HG03558 (cell line): Measurements from ENCODE around the gene TMEM247.
A peak's percentile ranks its signal among the peaks of the same experiment; 100 is the strongest.

ENCODE experiments used
- ATAC-seq: cut with Tn5 transposase; IDR thresholded peaks from one replicate; pipeline ENCODE4 v1.9.1; 2021; ENCODE audit warnings: moderate number of reproducible peaks; ENCODE audit not compliant: unreplicated experiment; ENCODE audit errors: extremely low read depth

The TMEM247 gene

GRCh38 chr2:46486436-46486835 lies 7.1 kb downstream of the TMEM247 start:
- no peak for ATAC-seq

GRCh38 chr2:46487667-46488335 lies 8.4 kb downstream of the TMEM247 start:
- ATAC-seq, result no peak

- no peak for ATAC-seq
Observed at GRCh38 chr2:46488389-46488788, 9.0 kb downstream of the TMEM247 start.

- ATAC-seq, result no peak
Observed at GRCh38 chr2:46489423-46490174, 10.2 kb downstream of the TMEM247 start.

- ATAC-seq, result no peak
Observed at GRCh38 chr2:46490521-46491141, 11.3 kb downstream of the TMEM247 start.

GRCh38 chr2:46492301-46492700 lies 12.9 kb downstream of the TMEM247 start:
- no peak for ATAC-seq

- peak; percentile 70 for ATAC-seq
Observed at GRCh38 chr2:46493241-46493970, 14.0 kb downstream of the TMEM247 start.

- no peak for ATAC-seq
Observed at GRCh38 chr2:46493971-46494250, 14.5 kb downstream of the TMEM247 start.

GRCh38 chr2:46494596-46494995 lies 15.2 kb downstream of the TMEM247 start:
- no peak for ATAC-seq

- no peak for ATAC-seq
Observed at GRCh38 chr2:46495231-46496030, 16.1 kb downstream of the TMEM247 start.

- ATAC-seq, result no peak
Observed at GRCh38 chr2:46497766-46498165, 18.4 kb downstream of the TMEM247 start.

GRCh38 chr2:46498681-46499080 lies 19.3 kb downstream of the TMEM247 start:
- no peak for ATAC-seq

GRCh38 chr2:46499392-46499785 lies 20.0 kb downstream of the TMEM247 start:
- ATAC-seq, result no peak

GRCh38 chr2:46500801-46501200 lies 21.4 kb downstream of the TMEM247 start:
- no peak for ATAC-seq

- ATAC-seq, result no peak
Observed at GRCh38 chr2:46502291-46502885, 23.0 kb downstream of the TMEM247 start.

GRCh38 chr2:46503686-46504085 lies 24.3 kb downstream of the TMEM247 start:
- ATAC-seq, result no peak

- no peak for ATAC-seq
Observed at GRCh38 chr2:46504221-46504620, 24.9 kb downstream of the TMEM247 start.

- no peak for ATAC-seq
Observed at GRCh38 chr2:46504685-46505471, 25.5 kb downstream of the TMEM247 start.

GRCh38 chr2:46505472-46505783 lies 26.1 kb downstream of the TMEM247 start:
- no peak for ATAC-seq
